Progenitor cell of endocrine pancreas (in vitro differentiated cells): ENCODE measurements around the gene C22orf39. TPM values are rescaled to one million over a fixed set of nuclear protein-coding genes. Genes with fewer than 3 reads are reported as not detected.

Experiments
- DNase-seq: peaks from one replicate; pipeline ENCODE4 v3.0.0; 2021; ENCODE audit warnings: low spot score; ENCODE audit not compliant: unreplicated experiment
- H3K27ac Mint-ChIP-seq: 2 replicates; pipeline ENCODE4 v1.8.0; 2021; ENCODE audit warnings: mild to moderate bottlenecking, moderate library complexity, mixed read lengths
- H3K27me3 Mint-ChIP-seq: 2 replicates; pipeline ENCODE4 v1.8.0; 2021; ENCODE audit warnings: mixed read lengths
- H3K36me3 Mint-ChIP-seq: 2 replicates; pipeline ENCODE4 v1.8.0; 2022; ENCODE audit warnings: mixed read lengths; ENCODE audit not compliant: insufficient read depth
- H3K4me1 Mint-ChIP-seq: 2 replicates; pipeline ENCODE4 v1.8.0; 2021; ENCODE audit warnings: low read depth, mixed read lengths
- H3K4me3 Mint-ChIP-seq: 2 replicates; pipeline ENCODE4 v1.8.0; 2021; ENCODE audit warnings: low read depth, mild to moderate bottlenecking, moderate library complexity, mixed read lengths
- H3K9me3 Mint-ChIP-seq: 2 replicates; pipeline ENCODE4 v1.8.0; 2021; ENCODE audit warnings: low read depth, mixed read lengths
- CTCF ChIP-seq: fragments of 200-600 bp; sonication (generic); IDR thresholded peaks from one replicate; pipeline ENCODE4 v1.5.0; 2021; ENCODE audit warnings: antibody characterized with exemption, mild to moderate bottlenecking; ENCODE audit not compliant: unreplicated experiment
- total RNA-seq: library from RNA; stranded (reverse); gene quantifications from 2 replicates; pipeline ENCODE4 v1.2.1, GENCODE V29; 2021

C22orf39 gene
- total RNA-seq, 1 donor from 2014 or later: 28.8 TPM

DNA sequence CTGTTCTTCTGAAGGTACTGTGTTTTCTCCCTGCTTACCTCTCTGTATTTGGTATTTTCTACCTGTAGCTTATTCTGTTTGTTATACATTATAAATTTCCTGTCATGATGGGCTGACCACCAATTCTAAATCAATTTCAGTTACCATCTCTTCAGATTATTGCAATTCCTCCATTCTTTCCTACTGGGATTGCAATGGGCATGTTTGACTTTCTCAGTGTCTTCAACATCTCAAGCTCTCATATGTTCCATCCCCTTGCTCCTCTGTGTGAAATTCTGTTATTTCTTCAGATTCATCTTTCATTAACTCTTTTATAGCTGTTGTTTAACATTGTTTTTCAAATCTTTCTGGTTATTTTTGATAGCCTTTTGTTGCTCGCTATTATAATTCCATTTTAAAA is 15.5 kb upstream of the C22orf39 start:
- TF ChIP-seq CTCF: no peak
- Mint-ChIP-seq H3K36me3 (peaks cover 8% of the 10 kb centered on the region), H3K9me3 (no peaks in the 10 kb centered on the region), H3K27ac (no peak overlapping the region), H3K27me3 (no peaks in the 10 kb centered on the region), H3K4me1 (no peaks in the 10 kb centered on the region), H3K4me3 (no peak overlapping the region)
- no peak for DNase-seq

DNA sequence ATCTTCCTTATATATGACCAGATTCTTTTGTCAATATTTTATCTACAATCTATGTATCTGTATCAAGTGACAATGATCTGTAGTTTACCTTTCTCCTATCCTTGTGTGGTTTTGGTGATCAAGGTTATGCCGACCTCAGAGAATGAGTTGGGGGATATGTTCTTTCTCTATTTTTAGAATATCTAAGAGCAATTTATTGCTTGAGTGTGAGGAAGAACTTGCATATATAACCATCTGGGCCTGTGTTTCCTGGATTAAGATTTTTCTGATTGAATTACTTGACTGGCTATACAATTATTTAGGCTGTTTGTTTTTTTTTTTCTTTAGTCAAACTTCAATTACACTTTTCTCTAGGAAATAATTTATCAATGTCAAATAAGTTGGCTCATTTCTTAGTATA is 14.0 kb upstream of the C22orf39 start:
- no peak for TF ChIP-seq CTCF
- H3K27me3 Mint-ChIP-seq: no peaks in the 10 kb centered on the region
- no peak overlapping the region for H3K27ac Mint-ChIP-seq
- H3K4me1 Mint-ChIP-seq: no peaks in the 10 kb centered on the region
- DNase-seq: no peak
- no peak overlapping the region for H3K4me3 Mint-ChIP-seq
- no peaks in the 10 kb centered on the region for H3K9me3 Mint-ChIP-seq
- peaks cover 10% of the 10 kb centered on the region for H3K36me3 Mint-ChIP-seq

DNA sequence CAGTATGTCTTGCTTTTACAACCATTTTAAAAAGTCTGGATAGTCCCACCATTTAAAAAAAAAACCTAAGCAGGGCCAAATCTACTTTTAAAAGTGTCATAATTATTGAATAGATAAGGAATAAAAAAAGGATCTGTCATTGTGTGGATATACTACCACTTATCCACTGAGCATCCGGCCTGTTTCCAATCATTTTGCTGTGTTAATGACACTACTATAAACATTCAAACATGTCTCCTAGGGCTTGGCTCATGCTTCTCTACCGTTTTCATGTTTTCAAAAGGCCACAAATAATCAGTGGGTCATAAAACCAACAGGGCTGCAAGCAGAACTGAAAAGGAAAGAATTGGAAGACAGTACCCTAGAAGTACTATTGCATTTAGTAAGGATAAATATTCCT is 12.5 kb upstream of the C22orf39 start:
- DNase-seq: no peak
- no peaks in the 10 kb centered on the region for H3K27me3 Mint-ChIP-seq
- no peaks in the 10 kb centered on the region for H3K4me1 Mint-ChIP-seq
- no peak for TF ChIP-seq CTCF
- H3K9me3 Mint-ChIP-seq: no peaks in the 10 kb centered on the region
- no peak overlapping the region for H3K4me3 Mint-ChIP-seq
- no peak overlapping the region for H3K27ac Mint-ChIP-seq
- H3K36me3 Mint-ChIP-seq: peaks cover 8% of the 10 kb centered on the region

- Mint-ChIP-seq H3K27ac (no peak overlapping the region), H3K27me3 (no peaks in the 10 kb centered on the region), H3K4me1 (no peaks in the 10 kb centered on the region), H3K9me3 (no peaks in the 10 kb centered on the region), H3K4me3 (no peak overlapping the region), H3K36me3 (peaks cover 13% of the 10 kb centered on the region)
- TF ChIP-seq CTCF: no peak
- DNase-seq: no peak
Measured at GRCh38 chr22:19457828-19458428, 10.4 kb upstream of the C22orf39 start.

GRCh38 chr22:19456541-19456940 is 9.0 kb upstream of the C22orf39 start:
- no peak overlapping the region for H3K4me3 Mint-ChIP-seq
- peaks cover 17% of the 10 kb centered on the region for H3K36me3 Mint-ChIP-seq

More at GRCh38 chr22:19456541-19456940, 9.0 kb upstream of the C22orf39 start:
- H3K9me3 Mint-ChIP-seq: no peaks in the 10 kb centered on the region
- H3K27me3 Mint-ChIP-seq: no peaks in the 10 kb centered on the region
- DNase-seq: no peak
- no peak for TF ChIP-seq CTCF
- no peak overlapping the region for H3K27ac Mint-ChIP-seq
- no peaks in the 10 kb centered on the region for H3K4me1 Mint-ChIP-seq
